Measurements from ENCODE around the gene UBAC2.

DNA sequence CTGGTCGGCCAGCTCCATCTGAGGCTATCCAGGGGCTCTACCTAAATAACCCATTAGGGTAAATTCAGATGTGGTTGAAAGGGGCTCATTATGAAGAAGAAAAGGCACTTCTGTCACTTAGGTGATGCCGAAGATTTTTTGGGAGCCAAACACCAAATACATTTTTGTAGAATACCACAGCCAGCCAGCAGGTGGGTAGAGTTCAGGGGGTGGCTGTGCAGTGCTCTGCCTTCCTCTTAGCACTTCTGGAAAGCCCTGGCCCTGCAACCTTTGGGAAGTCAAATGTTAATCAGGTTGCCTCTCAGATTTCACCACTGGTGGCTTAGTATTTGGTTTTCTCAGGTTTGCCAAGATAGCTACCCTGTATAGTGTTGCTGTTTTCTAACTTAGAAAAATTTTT, 76.1 kb downstream of the UBAC2 start:
- TF ChIP-seq FOXM1 (IDR thresholded peaks at IDR 0.05; ENCODE audit: borderline replicate concordance) (no peak), ELF4 (IDR thresholded peaks at IDR 0.05) (no peak), SP1 (IDR thresholded peaks at IDR 0.05) (no peak), LEF1 (IDR thresholded peaks at IDR 0.05; ENCODE audit: borderline replicate concordance) (no peak), FOXK2 (IDR thresholded peaks at IDR 0.05) (no peak), FOXA1 (IDR thresholded peaks at IDR 0.05) (no peak), ARNT (IDR thresholded peaks at IDR 0.05) (no peak), BHLHE40 (IDR thresholded peaks at IDR 0.05; ENCODE audit: borderline replicate concordance) (no peak), NFRKB (IDR thresholded peaks at IDR 0.05) (no peak), HDGF (IDR thresholded peaks at IDR 0.05; ENCODE audit: borderline replicate concordance) (no peak), SUZ12 (IDR thresholded peaks at IDR 0.05) (no peak)
